GM23248 (cell line): Measurements from ENCODE around the gene LILRA5.

Experiments
- EZH2 ChIP-seq: fragments of 200-600 bp; sonication (generic); IDR thresholded peaks from 2 replicates; pipeline ENCODE4 v1.6.1; 2018; ENCODE audit warnings: antibody characterized with exemption, mild to moderate bottlenecking; ENCODE audit not compliant: insufficient read depth, poor library complexity, severe bottlenecking
- EZH2phosphoT487 ChIP-seq: fragments of 200-600 bp; sonication (generic); IDR thresholded peaks from 2 replicates; pipeline ENCODE4 v1.6.1; 2018; ENCODE audit warnings: antibody characterized with exemption, moderate library complexity, mild to moderate bottlenecking, low read depth; ENCODE audit not compliant: insufficient read depth

DNA sequence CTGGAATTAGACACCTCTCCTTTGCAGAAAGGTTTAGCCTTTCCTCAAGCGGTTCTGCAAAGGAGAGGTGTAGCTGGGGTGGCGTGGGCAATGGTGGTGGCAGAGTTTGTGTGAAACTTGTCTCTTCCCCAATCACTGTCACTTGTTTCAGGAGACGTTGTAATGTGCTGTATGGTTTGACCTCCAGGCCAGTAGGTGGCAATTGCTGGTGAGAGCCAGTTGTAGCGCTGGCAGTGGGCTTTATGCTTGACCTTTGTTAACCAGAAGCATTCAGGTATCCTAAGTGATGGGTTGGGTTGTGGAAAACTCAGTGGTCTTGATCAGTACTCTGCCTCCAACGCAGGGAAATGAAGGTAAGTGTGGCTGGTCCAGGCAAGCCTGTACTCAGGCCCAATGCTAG lies 12.7 kb upstream of the LILRA5 start:
- no peak for TF ChIP-seq EZH2
- no peak for TF ChIP-seq EZH2phosphoT487
